K562 treated with DMSO at 1 percent for 48 hours (cell line): ENCODE results near the gene TMEM200B. TPM values are rescaled to one million over a fixed set of nuclear protein-coding genes. Genes with fewer than 3 reads are reported as not detected.

Source experiments
- total RNA-seq: library from RNA; unstranded; fragments of 300-600 nt; gene quantifications from 2 replicates; pipeline ENCODE4 v1.2.3, GENCODE V29; 2022; ENCODE audit warnings: low replicate concordance; ENCODE audit errors: extremely low read depth

Gene TMEM200B
- not detected in 2 replicates for total RNA-seq

DNA sequence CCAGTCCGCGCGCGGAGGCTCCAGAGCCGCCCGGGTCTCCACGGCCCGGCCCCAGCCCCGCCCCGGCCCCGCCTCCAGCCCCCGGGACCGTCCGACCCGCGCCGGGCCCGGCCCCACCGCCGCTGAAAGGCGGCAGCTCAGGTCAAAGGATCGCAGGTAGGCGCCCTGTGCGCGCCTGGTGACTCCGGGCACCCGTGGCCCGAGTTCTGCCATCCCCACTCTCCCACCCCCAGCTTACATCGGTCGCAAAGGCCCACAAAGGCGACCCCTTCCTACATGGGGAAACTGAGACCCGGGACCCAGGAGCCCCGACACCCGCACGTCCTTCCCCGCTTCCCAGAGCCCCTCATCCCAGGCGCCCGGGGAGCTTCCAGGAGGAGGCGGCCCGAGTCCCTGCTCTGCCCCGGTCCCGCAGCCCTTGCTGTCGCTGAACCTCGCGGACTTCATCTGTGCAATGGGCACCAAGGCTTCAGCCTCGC lies at the start of gene TMEM200B:
Gene TMEM200B (minus strand): TSS at position 17 of the 479 bp plus-strand sequence. CDS start 2,075 bp downstream, outside the sequence.

Other genes with a start within 250 kb of the TMEM200B start
- gene EPB41, start 209.3 kb downstream of the TMEM200B start, total RNA-seq = 61.1 and 668 TPM in 2 replicates
- gene SRSF4, start 58.0 kb upstream of the TMEM200B start, total RNA-seq = not detected in 2 replicates
- gene MECR, start 107.0 kb upstream of the TMEM200B start, total RNA-seq = not detected in 2 replicates
- not detected in 2 replicates for gene PTPRU, start 112.6 kb upstream of the TMEM200B start, total RNA-seq